Liver (tissue), 9 donors: Measurements from ENCODE around the gene POLE3. TPM values are rescaled to one million over a fixed set of nuclear protein-coding genes. Genes with fewer than 3 reads are reported as not detected.

Source experiments
- DNase-seq: peaks from one replicate; pipeline ENCODE4 v3.0.0-alpha.2; 2017; ENCODE audit warnings: low spot score
- H3K27ac ChIP-seq, 2 donors: one replicate each; pipeline ENCODE4 v1.7.0; 2013; ENCODE audit warnings: inconsistent platforms in 2 of 2, low read length in 2 of 2, control low read depth in 1 of 2, low read depth in 1 of 2, mild to moderate bottlenecking in 1 of 2
- H3K27me3 ChIP-seq, 4 donors: one replicate each; pipeline versions ENCODE4 v1.6.1 to v1.7.0; 2013; ENCODE audit warnings: low read length in 3 of 4, inconsistent platforms in 1 of 4, mild to moderate bottlenecking in 1 of 4, moderate library complexity in 1 of 4; ENCODE audit not compliant: control insufficient read depth in 4 of 4, insufficient read depth in 4 of 4
- H3K36me3 ChIP-seq, 4 donors: one replicate each; pipeline versions ENCODE4 v1.6.1 to v1.7.0; 2013; ENCODE audit warnings: low read length in 3 of 4, mild to moderate bottlenecking in 3 of 4, low read depth in 1 of 4, moderate library complexity in 1 of 4; ENCODE audit not compliant: control insufficient read depth in 4 of 4, insufficient read depth in 3 of 4
- H3K4me1 ChIP-seq, 4 donors: one replicate each; pipeline versions ENCODE4 v1.6.1 to v1.7.0; 2013; ENCODE audit warnings: low read length in 3 of 4, mild to moderate bottlenecking in 3 of 4, moderate library complexity in 1 of 4; ENCODE audit not compliant: control insufficient read depth in 4 of 4, insufficient read depth in 4 of 4
- H3K4me3 ChIP-seq, 3 donors: one replicate each; pipeline versions ENCODE4 v1.6.1 to v1.7.0; 2013; ENCODE audit warnings: low read length in 3 of 3, control low read depth in 1 of 3, low read depth in 1 of 3, mild to moderate bottlenecking in 1 of 3
- H3K9ac ChIP-seq, 2 donors: one replicate each; pipeline ENCODE4 v1.7.0; 2013; ENCODE audit warnings: low read length in 2 of 2, mild to moderate bottlenecking in 2 of 2, moderate library complexity in 2 of 2, control low read depth in 1 of 2, low read depth in 1 of 2
- H3K9me3 ChIP-seq, 4 donors: one replicate each; pipeline versions ENCODE4 v1.6.1 to v1.7.0; 2013; ENCODE audit warnings: low read length in 3 of 4; ENCODE audit not compliant: control insufficient read depth in 4 of 4
- EGR1 ChIP-seq, 2 donors: IDR thresholded peaks; 2 replicates each; pipeline ENCODE4 v1.6.1; 2016 to 2018; ENCODE audit warnings: antibody characterized with exemption in 2 of 2, low read depth in 2 of 2
- FOXA1 ChIP-seq: IDR thresholded peaks from 2 replicates; pipeline ENCODE4 v1.6.1; 2016; ENCODE audit warnings: antibody characterized with exemption
- FOXA2 ChIP-seq: IDR thresholded peaks from 2 replicates; pipeline ENCODE4 v1.6.1; 2016; ENCODE audit warnings: antibody characterized with exemption
- GABPA ChIP-seq, 2 donors: IDR thresholded peaks in 1 of 2; conservative IDR thresholded peaks in 1 of 2; 2 replicates each; pipeline ENCODE4 v1.6.1; 2016; ENCODE audit warnings: antibody characterized with exemption in 2 of 2, mild to moderate bottlenecking in 1 of 2, moderate library complexity in 1 of 2
- HNF4A ChIP-seq, 2 donors: conservative IDR thresholded peaks; 2 replicates each; pipeline ENCODE4 v1.6.1; 2016; ENCODE audit warnings: antibody characterized with exemption in 2 of 2, mild to moderate bottlenecking in 2 of 2
- HNF4G ChIP-seq: IDR thresholded peaks from 2 replicates; pipeline ENCODE4 v1.6.1; 2016; ENCODE audit warnings: antibody characterized with exemption
- JUND ChIP-seq, 2 donors: IDR thresholded peaks; 2 replicates each; pipeline ENCODE4 v1.6.1; 2016; ENCODE audit warnings: antibody characterized with exemption in 2 of 2
- NR2F2 ChIP-seq: IDR thresholded peaks from 2 replicates; pipeline ENCODE4 v1.6.1; 2016; ENCODE audit warnings: antibody characterized with exemption
- RAD21 ChIP-seq, 2 donors: IDR thresholded peaks; 2 replicates each; pipeline ENCODE4 v1.6.1; 2016; ENCODE audit warnings: antibody characterized with exemption in 2 of 2, mild to moderate bottlenecking in 2 of 2
- RXRA ChIP-seq, 2 donors: IDR thresholded peaks; 2 replicates each; pipeline ENCODE4 v1.6.1; 2017 to 2018; ENCODE audit warnings: antibody characterized with exemption in 2 of 2, mild to moderate bottlenecking in 1 of 2
- SP1 ChIP-seq: IDR thresholded peaks from 2 replicates; pipeline ENCODE4 v1.6.1; 2018; ENCODE audit warnings: antibody characterized with exemption, mild to moderate bottlenecking
- TAF1 ChIP-seq: conservative IDR thresholded peaks from 2 replicates; pipeline ENCODE4 v1.6.1; 2016; ENCODE audit warnings: antibody characterized with exemption, mild to moderate bottlenecking
- YY1 ChIP-seq: IDR thresholded peaks from 2 replicates; pipeline ENCODE4 v1.6.1; 2016; ENCODE audit warnings: antibody characterized with exemption, mild to moderate bottlenecking
- WGBS: extraction: QIAGEN DNeasy Blood & Tissue Kit; methylation state at CpG from one replicate; pipeline ENCODE4 v1.1.7; 2013; 5-methylcytosine and 5-hydroxymethylcytosine counted together
- polyA plus RNA-seq, 2 donors: library from polyadenylated mRNA; stranded (reverse) in 1 of 2; unstranded in 1 of 2; fragments of 200-250 nt in 1 of 2; fragments of >200 nt in 1 of 2; fragmentation: Nextera tagmentation in 1 of 2; extraction: Ambion mirVana in 1 of 2; gene quantifications; one replicate each; pipeline versions ENCODE4 v1.2.1 to v1.2.3, GENCODE V29; 2013 to 2015
- total RNA-seq, 2 donors: library from RNA; depleted of rRNA; stranded (reverse); fragments of >200 nt; gene quantifications; one replicate each; pipeline ENCODE4 v1.2.3, GENCODE V29; 2014
- TF ChIP-seq, protein P1 (sequence below): IDR thresholded peaks from 2 replicates; pipeline ENCODE4 v1.6.1; 2016; ENCODE audit warnings: antibody characterized with exemption
- TF ChIP-seq, protein P2 (sequence below): fragments of 150-350 bp; IDR thresholded peaks from 2 replicates; pipeline ENCODE4 v1.5.1; 2017; ENCODE audit warnings: improper control_type of control experiment, low read depth, low read length; ENCODE audit not compliant: missing input control
- TF ChIP-seq, protein P3 (sequence below): IDR thresholded peaks from 2 replicates; pipeline ENCODE4 v1.6.1; 2016; ENCODE audit warnings: antibody characterized with exemption
- TF ChIP-seq, protein P4 (sequence below): IDR thresholded peaks from 2 replicates; pipeline ENCODE4 v1.6.1; 2016; ENCODE audit warnings: antibody characterized with exemption
- TF ChIP-seq, protein P5 (sequence below): IDR thresholded peaks from 2 replicates; pipeline ENCODE4 v1.6.1; 2016; ENCODE audit warnings: antibody characterized with exemption, mild to moderate bottlenecking
- donor health status: healthy.
- donor health status: healthy.
- donor health status: healthy.
- donor health status: healthy.
- donor health status: healthy.

POLE3 gene
- total and polyA plus RNA-seq, 4 donors: 15.7 to 27.5 (median 22.8) TPM

DNA sequence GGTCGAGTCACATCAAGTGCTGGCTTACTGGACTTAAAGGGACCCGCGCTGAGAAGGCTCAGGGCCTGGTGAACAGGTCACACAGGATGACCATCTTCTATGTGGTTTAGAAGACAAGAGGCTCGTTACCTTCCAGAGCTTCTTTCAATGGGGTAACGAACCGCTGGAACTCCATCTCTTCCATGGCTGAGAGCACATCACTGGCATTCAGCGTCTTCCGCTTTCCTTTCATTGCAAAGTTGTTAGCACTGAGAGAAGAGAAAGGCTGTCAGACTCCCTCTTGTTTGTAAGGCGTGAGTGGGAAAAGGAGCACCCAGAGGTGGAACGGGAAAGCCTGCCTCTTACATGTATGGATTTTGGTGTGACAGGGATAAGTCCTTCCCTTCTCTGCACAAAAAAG is 994 bp downstream of the POLE3 start:
- Histone ChIP-seq H3K4me3 (peak overlapping the region; percentile 88 to 99 (median 91)), H3K36me3 (peaks cover 0 to 13% (median 4%) of the 10 kb centered on the region in 4 donors), H3K9me3 (no peaks in the 10 kb centered on the region), H3K9ac (peak overlapping the region; percentile 85 to 91), H3K4me1 (peaks cover 0 to 30% (median 15%) of the 10 kb centered on the region in 4 donors), H3K27ac (peak overlapping the region; percentile 96 to 98), H3K27me3 (no peaks in the 10 kb centered on the region)
- DNase-seq: no peak
- WGBS: 42% methylated on average over 10 of the region's 10 CpGs
- TF ChIP-seq YY1 (no peak), RXRA (IDR thresholded peaks at IDR 0.05) (no peak), FOXA2 (no peak), TAF1 (no peak), FOXA1 (no peak), RAD21 (IDR thresholded peaks at IDR 0.05) (no peak), GABPA (IDR thresholded peaks at IDR 0.05 in 1 of 2, conservative IDR thresholded peaks at IDR 0.05 in 1 of 2) (no peak), HNF4G (no peak), HNF4A (conservative IDR thresholded peaks at IDR 0.05) (no peak), JUND (IDR thresholded peaks at IDR 0.05) (no peak), NR2F2 (no peak), EGR1 (IDR thresholded peaks at IDR 0.05; ENCODE audit: low read depth in 2 of 2) (no peak), SP1 (no peak)
- TF ChIP-seq, protein P1, sequence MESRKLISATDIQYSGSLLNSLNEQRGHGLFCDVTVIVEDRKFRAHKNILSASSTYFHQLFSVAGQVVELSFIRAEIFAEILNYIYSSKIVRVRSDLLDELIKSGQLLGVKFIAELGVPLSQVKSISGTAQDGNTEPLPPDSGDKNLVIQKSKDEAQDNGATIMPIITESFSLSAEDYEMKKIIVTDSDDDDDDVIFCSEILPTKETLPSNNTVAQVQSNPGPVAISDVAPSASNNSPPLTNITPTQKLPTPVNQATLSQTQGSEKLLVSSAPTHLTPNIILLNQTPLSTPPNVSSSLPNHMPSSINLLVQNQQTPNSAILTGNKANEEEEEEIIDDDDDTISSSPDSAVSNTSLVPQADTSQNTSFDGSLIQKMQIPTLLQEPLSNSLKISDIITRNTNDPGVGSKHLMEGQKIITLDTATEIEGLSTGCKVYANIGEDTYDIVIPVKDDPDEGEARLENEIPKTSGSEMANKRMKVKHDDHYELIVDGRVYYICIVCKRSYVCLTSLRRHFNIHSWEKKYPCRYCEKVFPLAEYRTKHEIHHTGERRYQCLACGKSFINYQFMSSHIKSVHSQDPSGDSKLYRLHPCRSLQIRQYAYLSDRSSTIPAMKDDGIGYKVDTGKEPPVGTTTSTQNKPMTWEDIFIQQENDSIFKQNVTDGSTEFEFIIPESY: no peak
- TF ChIP-seq, protein P2, sequence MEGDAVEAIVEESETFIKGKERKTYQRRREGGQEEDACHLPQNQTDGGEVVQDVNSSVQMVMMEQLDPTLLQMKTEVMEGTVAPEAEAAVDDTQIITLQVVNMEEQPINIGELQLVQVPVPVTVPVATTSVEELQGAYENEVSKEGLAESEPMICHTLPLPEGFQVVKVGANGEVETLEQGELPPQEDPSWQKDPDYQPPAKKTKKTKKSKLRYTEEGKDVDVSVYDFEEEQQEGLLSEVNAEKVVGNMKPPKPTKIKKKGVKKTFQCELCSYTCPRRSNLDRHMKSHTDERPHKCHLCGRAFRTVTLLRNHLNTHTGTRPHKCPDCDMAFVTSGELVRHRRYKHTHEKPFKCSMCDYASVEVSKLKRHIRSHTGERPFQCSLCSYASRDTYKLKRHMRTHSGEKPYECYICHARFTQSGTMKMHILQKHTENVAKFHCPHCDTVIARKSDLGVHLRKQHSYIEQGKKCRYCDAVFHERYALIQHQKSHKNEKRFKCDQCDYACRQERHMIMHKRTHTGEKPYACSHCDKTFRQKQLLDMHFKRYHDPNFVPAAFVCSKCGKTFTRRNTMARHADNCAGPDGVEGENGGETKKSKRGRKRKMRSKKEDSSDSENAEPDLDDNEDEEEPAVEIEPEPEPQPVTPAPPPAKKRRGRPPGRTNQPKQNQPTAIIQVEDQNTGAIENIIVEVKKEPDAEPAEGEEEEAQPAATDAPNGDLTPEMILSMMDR: no peak
- TF ChIP-seq, protein P3, sequence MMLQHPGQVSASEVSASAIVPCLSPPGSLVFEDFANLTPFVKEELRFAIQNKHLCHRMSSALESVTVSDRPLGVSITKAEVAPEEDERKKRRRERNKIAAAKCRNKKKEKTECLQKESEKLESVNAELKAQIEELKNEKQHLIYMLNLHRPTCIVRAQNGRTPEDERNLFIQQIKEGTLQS: no peak
- TF ChIP-seq, protein P4, sequence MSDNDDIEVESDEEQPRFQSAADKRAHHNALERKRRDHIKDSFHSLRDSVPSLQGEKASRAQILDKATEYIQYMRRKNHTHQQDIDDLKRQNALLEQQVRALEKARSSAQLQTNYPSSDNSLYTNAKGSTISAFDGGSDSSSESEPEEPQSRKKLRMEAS: no peak
- TF ChIP-seq, protein P5, sequence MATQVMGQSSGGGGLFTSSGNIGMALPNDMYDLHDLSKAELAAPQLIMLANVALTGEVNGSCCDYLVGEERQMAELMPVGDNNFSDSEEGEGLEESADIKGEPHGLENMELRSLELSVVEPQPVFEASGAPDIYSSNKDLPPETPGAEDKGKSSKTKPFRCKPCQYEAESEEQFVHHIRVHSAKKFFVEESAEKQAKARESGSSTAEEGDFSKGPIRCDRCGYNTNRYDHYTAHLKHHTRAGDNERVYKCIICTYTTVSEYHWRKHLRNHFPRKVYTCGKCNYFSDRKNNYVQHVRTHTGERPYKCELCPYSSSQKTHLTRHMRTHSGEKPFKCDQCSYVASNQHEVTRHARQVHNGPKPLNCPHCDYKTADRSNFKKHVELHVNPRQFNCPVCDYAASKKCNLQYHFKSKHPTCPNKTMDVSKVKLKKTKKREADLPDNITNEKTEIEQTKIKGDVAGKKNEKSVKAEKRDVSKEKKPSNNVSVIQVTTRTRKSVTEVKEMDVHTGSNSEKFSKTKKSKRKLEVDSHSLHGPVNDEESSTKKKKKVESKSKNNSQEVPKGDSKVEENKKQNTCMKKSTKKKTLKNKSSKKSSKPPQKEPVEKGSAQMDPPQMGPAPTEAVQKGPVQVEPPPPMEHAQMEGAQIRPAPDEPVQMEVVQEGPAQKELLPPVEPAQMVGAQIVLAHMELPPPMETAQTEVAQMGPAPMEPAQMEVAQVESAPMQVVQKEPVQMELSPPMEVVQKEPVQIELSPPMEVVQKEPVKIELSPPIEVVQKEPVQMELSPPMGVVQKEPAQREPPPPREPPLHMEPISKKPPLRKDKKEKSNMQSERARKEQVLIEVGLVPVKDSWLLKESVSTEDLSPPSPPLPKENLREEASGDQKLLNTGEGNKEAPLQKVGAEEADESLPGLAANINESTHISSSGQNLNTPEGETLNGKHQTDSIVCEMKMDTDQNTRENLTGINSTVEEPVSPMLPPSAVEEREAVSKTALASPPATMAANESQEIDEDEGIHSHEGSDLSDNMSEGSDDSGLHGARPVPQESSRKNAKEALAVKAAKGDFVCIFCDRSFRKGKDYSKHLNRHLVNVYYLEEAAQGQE: no peak
